GM19023 (cell line): ENCODE results near the gene SOWAHD.
A peak's percentile ranks its signal among the peaks of the same experiment; 100 is the strongest.
"Not testable (repeated sequence)": the region's sequence is repeated elsewhere in the genome, so short reads cannot be mapped to it uniquely, and the experiment has no call there.

Source experiments
- ATAC-seq: cut with Tn5 transposase; IDR thresholded peaks from one replicate; pipeline ENCODE4 v1.9.1; 2021; ENCODE audit warnings: mild to moderate bottlenecking, moderate library complexity; ENCODE audit not compliant: unreplicated experiment

The SOWAHD gene

GRCh38 chrX:119757646-119757978, 776 bp upstream of the SOWAHD start:
- no peak for ATAC-seq

DNA sequence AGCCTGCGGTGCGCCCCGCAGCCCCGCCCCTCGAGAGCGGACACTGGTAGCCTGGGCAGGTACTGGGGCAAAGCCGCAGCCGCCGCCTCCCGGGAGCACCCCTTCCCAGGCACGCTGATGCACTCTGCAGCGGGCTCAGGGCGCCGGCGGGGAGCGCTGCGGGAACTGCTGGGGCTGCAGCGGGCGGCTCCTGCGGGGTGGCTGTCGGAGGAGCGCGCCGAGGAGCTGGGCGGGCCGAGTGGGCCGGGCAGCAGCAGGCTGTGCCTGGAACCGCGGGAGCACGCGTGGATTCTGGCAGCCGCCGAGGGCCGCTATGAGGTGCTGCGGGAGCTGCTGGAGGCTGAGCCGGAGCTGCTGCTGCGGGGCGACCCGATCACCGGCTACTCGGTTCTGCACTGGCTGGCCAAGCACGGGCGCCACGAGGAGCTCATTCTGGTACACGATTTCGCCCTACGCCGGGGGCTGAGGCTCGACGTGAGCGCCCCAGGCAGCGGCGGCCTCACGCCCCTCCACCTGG, 401 bp downstream of the SOWAHD start:
- no peak for ATAC-seq

- no peak for ATAC-seq
Observed at GRCh38 chrX:119759248-119759766, 919 bp downstream of the SOWAHD start.

- no peak for ATAC-seq
Observed at GRCh38 chrX:119760026-119760877, 1.9 kb downstream of the SOWAHD start.

GRCh38 chrX:119762718-119763117, 4.3 kb downstream of the SOWAHD start:
- ATAC-seq, result no peak

DNA sequence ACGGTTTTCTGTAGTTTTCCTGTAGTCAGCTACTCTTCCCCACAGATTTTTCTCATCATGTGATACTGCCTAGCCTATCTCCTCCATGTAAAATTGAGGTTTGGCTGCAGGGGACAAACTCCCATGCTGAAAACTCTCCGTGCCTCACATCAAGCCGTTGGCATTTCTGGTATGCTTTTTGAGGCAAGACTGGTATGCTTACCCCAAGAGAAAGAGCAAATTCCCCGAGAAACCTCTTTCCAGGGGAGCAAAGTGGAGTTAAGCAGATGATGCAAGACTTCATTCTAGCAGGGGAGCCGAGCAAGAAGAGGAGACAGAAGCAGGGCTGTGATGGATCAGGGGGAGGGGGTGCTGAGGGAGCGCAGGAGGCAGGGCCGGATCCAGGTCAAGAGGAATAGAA, 4.8 kb downstream of the SOWAHD start:
- ATAC-seq, result no peak

DNA sequence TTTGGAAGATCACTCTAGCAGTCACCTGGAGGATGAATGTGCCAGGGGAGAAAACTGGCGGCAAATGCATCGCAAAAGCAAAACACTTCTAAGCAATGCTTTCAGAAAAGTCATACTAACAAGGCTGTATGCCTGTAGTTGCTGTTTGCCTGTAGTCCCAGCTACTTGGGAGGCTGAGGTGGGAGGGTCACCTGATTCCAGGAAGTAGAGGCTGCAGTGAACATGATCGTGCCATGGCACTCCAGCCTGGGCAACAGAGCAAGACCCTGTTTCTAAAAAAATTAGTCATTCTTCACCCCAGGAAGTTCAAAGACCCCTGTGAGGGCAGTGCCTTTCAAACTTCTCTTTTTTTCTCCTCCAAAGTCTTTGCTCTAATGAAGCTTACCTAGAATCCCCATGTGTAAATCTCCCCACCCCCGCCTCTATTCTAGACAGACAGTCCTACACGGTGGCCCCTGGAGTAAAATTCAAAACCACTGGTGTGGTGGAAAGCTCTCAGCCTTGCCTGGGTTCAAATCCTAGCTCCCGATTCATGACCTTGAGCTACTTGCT, 5.5 kb downstream of the SOWAHD start:
- no peak for ATAC-seq

DNA sequence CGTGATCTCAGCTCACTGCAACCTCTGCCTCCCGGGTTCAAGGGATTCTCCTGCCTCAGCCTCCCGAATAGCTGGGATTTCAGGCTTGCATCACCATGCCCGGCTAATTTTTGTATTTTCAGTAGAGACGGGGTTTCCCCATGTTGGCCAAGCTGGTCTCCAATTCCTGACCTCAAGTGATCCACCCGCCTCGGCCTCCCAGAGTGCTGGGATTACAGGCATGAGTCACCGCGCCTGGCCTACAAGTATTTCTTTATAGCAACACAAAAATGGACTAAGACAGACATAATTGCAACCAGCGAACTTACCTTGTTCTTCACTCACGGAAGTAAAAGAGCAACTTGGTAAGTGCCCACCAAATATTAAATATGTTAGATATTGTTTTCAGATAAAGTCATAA, 10.0 kb downstream of the SOWAHD start:
- ATAC-seq, result not testable (repeated sequence)

GRCh38 chrX:119769388-119769787, 11.0 kb downstream of the SOWAHD start:
- ATAC-seq, result not testable (repeated sequence)

DNA sequence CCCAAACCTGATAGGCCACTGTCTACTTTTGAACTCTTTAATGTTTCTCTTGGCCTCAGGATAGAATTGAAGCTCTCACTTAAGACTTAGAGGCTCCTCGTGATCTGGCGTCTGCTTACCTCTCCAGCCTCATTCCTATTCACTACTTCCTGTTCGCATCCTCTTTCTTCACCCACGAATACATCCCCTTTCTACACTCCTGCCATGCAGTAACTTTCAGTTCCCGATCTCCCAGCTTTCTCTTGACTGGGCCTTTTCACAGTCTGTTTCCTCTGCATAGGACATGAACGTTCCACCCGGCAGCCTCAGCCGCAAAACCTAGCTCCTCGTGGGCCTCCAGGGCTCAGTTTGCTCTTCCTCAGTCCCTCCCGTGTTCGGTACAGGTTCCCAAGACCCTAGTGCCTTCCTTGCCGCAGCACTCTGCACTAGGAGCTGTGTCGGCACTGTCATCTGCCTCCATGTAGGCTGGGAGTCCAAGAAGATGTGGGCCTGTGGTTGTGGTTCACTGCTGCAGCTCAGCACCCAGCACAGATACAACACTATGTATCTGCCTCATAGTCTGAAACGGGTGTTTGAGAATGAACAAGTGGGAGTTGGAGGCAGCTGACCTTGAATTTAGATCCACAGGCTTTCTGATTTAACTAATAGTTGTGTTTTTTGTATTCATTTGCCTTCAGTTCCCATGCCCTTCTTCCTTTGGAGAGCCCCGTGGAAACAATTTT, 17.3 kb downstream of the SOWAHD start:
- no peak for ATAC-seq

DNA sequence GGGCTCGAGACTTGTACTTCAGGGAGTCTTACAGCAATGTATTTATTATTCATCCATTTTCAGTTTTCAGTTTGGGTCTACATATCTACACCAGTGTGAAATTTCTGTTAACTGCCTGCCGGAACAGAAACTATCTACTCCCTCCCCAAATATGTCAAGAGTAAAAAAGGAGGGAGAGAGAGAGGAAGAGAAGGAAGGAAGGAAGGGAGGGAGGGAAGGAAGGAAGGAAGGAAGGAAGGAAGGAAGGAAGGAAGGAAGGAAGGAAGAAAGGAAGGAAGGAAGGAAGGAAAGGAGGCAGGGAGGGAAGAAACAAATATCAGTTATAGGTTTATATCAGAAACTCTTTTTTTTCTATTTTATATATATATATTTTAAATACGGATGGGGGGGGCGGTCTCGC, 20.4 kb downstream of the SOWAHD start:
- ATAC-seq, result no peak

- ATAC-seq, result no peak
Observed at GRCh38 chrX:119783026-119783425, 24.6 kb downstream of the SOWAHD start.

- no peak for ATAC-seq
Observed at GRCh38 chrX:119784747-119785446, 26.5 kb downstream of the SOWAHD start.

DNA sequence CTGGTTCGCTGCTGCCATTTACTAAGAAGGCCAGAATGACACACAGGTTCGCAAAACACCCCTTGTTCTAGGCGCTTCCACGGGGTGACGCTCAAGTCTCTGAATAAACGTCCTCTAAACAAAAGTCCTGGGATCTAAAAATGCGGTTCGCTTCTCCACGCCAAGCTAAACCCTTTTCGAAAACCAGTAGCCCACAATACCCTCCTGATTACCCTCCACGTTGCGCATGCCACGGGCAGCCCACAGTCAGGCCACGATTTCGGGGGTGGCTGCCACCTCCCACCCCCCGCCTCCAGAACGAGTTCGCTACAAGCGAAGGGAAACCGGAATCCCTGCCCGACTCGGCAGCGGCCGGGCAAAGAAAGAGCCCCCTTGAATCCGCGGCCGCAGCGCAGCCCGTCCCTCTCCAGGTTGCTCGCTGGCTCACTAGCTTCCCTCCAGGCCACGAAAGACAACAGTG, 32.6 kb downstream of the SOWAHD start:
- ATAC-seq, result peak; percentile 19

- ATAC-seq, result peak; percentile 91
Observed at GRCh38 chrX:119791437-119792231, 33.2 kb downstream of the SOWAHD start, which contains the start of gene RPL39. TSS of gene RPL39 (minus strand) at chrX:119791630. CDS start at chrX:119791576, 54 bp downstream.

GRCh38 chrX:119801253-119802221, 43.1 kb downstream of the SOWAHD start:
- ATAC-seq, result no peak

DNA sequence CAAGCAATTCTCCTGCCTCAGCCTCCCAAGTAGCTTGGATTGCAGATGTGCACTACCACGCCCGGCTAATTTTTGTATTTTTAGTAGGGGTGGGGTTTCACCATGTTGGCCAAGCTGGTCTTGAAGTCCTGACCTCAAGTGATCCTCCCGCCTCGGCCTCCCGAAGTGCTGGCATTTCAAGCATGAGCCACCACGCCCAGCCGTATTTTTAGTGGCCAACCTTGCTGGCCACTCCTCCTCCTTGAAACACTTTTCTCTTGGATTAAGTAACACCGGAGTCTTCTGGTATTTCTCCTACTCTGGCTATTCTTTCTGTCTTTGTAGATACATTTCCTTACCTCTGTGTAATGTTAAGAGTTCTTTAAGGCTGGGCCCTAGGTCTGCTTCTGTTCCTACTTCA, 44.2 kb downstream of the SOWAHD start:
- ATAC-seq, result no peak

GRCh38 chrX:119808461-119808860, 50.1 kb downstream of the SOWAHD start:
- ATAC-seq, result not testable (repeated sequence)

- ATAC-seq, result no peak
Observed at GRCh38 chrX:119809185-119809666, 50.8 kb downstream of the SOWAHD start.
